Mesothelial cell of epicardium (in vitro differentiated cells): ENCODE data around the gene WDR33. TPM values are rescaled to one million over a fixed set of nuclear protein-coding genes. Genes with fewer than 3 reads are reported as not detected.
A peak's percentile ranks its signal among the peaks of the same experiment; 100 is the strongest.

Source experiments
- DNase-seq, 2 experiments: peaks; one replicate each; pipeline ENCODE4 v3.0.0; 2021; ENCODE audit warnings: low spot score in 2 of 2; ENCODE audit not compliant: unreplicated experiment in 2 of 2
- H3K27ac Mint-ChIP-seq: 2 replicates; pipeline ENCODE4 v1.8.0; 2021; ENCODE audit warnings: mixed read lengths
- H3K27me3 Mint-ChIP-seq: 2 replicates; pipeline ENCODE4 v1.8.0; 2021; ENCODE audit warnings: low read depth, mixed read lengths
- H3K36me3 Mint-ChIP-seq: 2 replicates; pipeline ENCODE4 v1.8.0; 2021; ENCODE audit warnings: mixed read lengths
- H3K4me1 Mint-ChIP-seq: 2 replicates; pipeline ENCODE4 v1.8.0; 2021; ENCODE audit warnings: mixed read lengths
- H3K4me3 Mint-ChIP-seq: 2 replicates; pipeline ENCODE4 v1.8.0; 2021; ENCODE audit warnings: mild to moderate bottlenecking, moderate library complexity, mixed read lengths
- H3K9me3 Mint-ChIP-seq: 2 replicates; pipeline ENCODE4 v1.8.0; 2021; ENCODE audit warnings: mixed read lengths
- total RNA-seq: library from RNA; stranded (reverse); gene quantifications from 3 replicates; pipeline ENCODE4 v1.2.1, GENCODE V29; 2021
- TF ChIP-seq, protein P1 (sequence below): fragments of 200-600 bp; sonication (generic); IDR thresholded peaks from one replicate; pipeline ENCODE4 v1.5.0; 2021; ENCODE audit warnings: antibody characterized with exemption; ENCODE audit not compliant: unreplicated experiment

The WDR33 gene
- total RNA-seq, 1 donor from 2014 or later = 61.4 TPM

- TF ChIP-seq, protein P1, sequence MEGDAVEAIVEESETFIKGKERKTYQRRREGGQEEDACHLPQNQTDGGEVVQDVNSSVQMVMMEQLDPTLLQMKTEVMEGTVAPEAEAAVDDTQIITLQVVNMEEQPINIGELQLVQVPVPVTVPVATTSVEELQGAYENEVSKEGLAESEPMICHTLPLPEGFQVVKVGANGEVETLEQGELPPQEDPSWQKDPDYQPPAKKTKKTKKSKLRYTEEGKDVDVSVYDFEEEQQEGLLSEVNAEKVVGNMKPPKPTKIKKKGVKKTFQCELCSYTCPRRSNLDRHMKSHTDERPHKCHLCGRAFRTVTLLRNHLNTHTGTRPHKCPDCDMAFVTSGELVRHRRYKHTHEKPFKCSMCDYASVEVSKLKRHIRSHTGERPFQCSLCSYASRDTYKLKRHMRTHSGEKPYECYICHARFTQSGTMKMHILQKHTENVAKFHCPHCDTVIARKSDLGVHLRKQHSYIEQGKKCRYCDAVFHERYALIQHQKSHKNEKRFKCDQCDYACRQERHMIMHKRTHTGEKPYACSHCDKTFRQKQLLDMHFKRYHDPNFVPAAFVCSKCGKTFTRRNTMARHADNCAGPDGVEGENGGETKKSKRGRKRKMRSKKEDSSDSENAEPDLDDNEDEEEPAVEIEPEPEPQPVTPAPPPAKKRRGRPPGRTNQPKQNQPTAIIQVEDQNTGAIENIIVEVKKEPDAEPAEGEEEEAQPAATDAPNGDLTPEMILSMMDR = no peak
- Mint-ChIP-seq H3K27ac (no peak overlapping the region), H3K36me3 (peaks cover 21% of the 10 kb centered on the region), H3K4me1 (peaks cover 10% of the 10 kb centered on the region), H3K27me3 (no peaks in the 10 kb centered on the region), H3K9me3 (no peaks in the 10 kb centered on the region), H3K4me3 (no peak overlapping the region)
- DNase-seq = no peak
Observed at GRCh38 chr2:127709336-127709735, 101.6 kb downstream of the WDR33 start.

- TF ChIP-seq, protein P1 = no peak
- H3K27ac Mint-ChIP-seq = no peak overlapping the region
Observed at GRCh38 chr2:127707890-127708648, 102.9 kb downstream of the WDR33 start.

GRCh38 chr2:127706215-127706990, 104.6 kb downstream of the WDR33 start:
- no peaks in the 10 kb centered on the region for H3K27me3 Mint-ChIP-seq
- no peak for DNase-seq
- TF ChIP-seq, protein P1 = no peak
- H3K27ac Mint-ChIP-seq = no peak overlapping the region
- no peaks in the 10 kb centered on the region for H3K9me3 Mint-ChIP-seq
- peaks cover 24% of the 10 kb centered on the region for H3K4me1 Mint-ChIP-seq
- no peak overlapping the region for H3K4me3 Mint-ChIP-seq
- H3K36me3 Mint-ChIP-seq = peaks cover 19% of the 10 kb centered on the region

More at GRCh38 chr2:127707890-127708648, 102.9 kb downstream of the WDR33 start:
- H3K9me3 Mint-ChIP-seq = no peaks in the 10 kb centered on the region
- peaks cover 15% of the 10 kb centered on the region for H3K4me1 Mint-ChIP-seq
- H3K4me3 Mint-ChIP-seq = no peak overlapping the region
- peaks cover 22% of the 10 kb centered on the region for H3K36me3 Mint-ChIP-seq
- no peaks in the 10 kb centered on the region for H3K27me3 Mint-ChIP-seq
- no peak for DNase-seq

DNA sequence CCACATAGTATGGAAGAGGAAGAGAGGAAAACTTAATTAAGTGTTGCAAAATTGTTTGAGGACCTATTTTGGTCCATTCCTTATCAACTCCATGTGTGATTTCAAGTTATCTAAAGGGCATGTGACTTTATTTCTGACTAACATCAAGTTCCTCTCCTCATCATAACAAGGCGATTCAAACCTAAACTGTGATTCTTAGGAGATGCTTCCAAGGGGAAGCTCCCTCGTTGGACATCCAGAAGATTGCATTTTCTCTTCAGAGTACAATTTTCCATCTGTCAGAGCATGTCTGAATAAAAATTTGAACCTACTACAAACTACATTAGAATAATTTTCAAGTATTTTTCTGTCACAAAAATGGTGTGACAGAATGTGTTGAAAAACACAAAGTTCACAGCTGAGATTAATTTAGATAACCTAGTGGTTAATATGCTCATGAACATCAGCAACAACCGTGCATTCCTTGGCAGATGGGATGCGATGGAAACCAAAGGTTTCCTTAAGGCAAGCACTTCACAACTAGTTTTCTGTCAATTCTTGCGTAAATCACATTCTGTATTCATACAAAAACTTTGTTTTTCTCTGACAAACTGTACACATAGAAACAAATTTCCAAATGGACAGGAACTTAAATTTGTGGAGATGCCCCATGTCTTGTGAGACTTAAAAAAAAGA, 105.4 kb downstream of the WDR33 start:
- TF ChIP-seq, protein P1 = no peak

GRCh38 chr2:127704641-127705390, 106.2 kb downstream of the WDR33 start:
- Mint-ChIP-seq H3K9me3 (no peaks in the 10 kb centered on the region), H3K27ac (no peak overlapping the region), H3K27me3 (no peaks in the 10 kb centered on the region), H3K36me3 (peaks cover 13% of the 10 kb centered on the region), H3K4me1 (peaks cover 35% of the 10 kb centered on the region), H3K4me3 (no peak overlapping the region)
- no peak for DNase-seq
- TF ChIP-seq, protein P1 = no peak

More for the DNA sequence above, 105.4 kb downstream of the WDR33 start:
- peak overlapping the region; percentile 28 for H3K27ac Mint-ChIP-seq
- H3K27me3 Mint-ChIP-seq = no peaks in the 10 kb centered on the region
- peaks cover 30% of the 10 kb centered on the region for H3K4me1 Mint-ChIP-seq
- H3K9me3 Mint-ChIP-seq = no peaks in the 10 kb centered on the region
- no peak overlapping the region for H3K4me3 Mint-ChIP-seq
- H3K36me3 Mint-ChIP-seq = peaks cover 14% of the 10 kb centered on the region
- DNase-seq = no peak
